ENCODE measurements around the gene CCDC149. TPM values are rescaled to one million over a fixed set of nuclear protein-coding genes. Genes with fewer than 3 reads are reported as not detected.

CCDC149 gene
- total and polyA plus RNA-seq, 2 of the 8 experiments (the other 6 are each of a cell fraction or from before 2014, with no cell fraction given), result 2.2 to 5.6 TPM

GRCh38 chr4:24937176-24937916, 24.5 kb upstream of the CCDC149 start:
- Histone ChIP-seq H2AFZ (ENCODE audit: low read length) (no peak overlapping the region), H3K23ac (ENCODE audit: insufficient read length) (no peak overlapping the region), H3K14ac (ENCODE audit: insufficient read length) (no peak overlapping the region), H3K18ac (ENCODE audit: extremely low read depth, low read length) (no peak overlapping the region), H3K27me3 (replicated peaks in 1 of 4; ENCODE audit: control insufficient read depth in 3 of 4, extremely low read depth in 1 of 4, insufficient read depth in 3 of 4, low read length in 3 of 4) (no peaks in the 10 kb centered on the region), H4K91ac (replicated peaks; ENCODE audit: insufficient read length, low read length) (no peak overlapping the region), H2AK5ac (ENCODE audit: low read depth, low read length) (no peak overlapping the region), H3K23me2 (ENCODE audit: low read depth, low read length) (no peaks in the 10 kb centered on the region), H3K4me3 (ENCODE audit: extremely low read depth in 1 of 4, insufficient read depth in 2 of 4, low read depth in 3 of 4, low read length in 4 of 4) (no peak overlapping the region), H3K9ac (replicated peaks in 1 of 4; ENCODE audit: extremely low read depth in 1 of 4, low read depth in 3 of 4, low read length in 3 of 4) (no peak overlapping the region), H2BK15ac (ENCODE audit: low read length) (no peak overlapping the region), H3K79me1 (ENCODE audit: low read depth, low read length) (no peaks in the 10 kb centered on the region), H3K4ac (replicated peaks; ENCODE audit: insufficient read length, low read depth, low read length) (no peak overlapping the region), H4K8ac (ENCODE audit: extremely low read depth, insufficient read depth, low read length) (no peak overlapping the region), H3K9me3 (ENCODE audit: insufficient read depth in 2 of 2, low read depth in 1 of 2, low read length in 1 of 2) (peaks cover 25 to 33% of the 10 kb centered on the region in 2 experiments), H4K20me1 (replicated peaks in 1 of 2; ENCODE audit: control insufficient read depth in 1 of 2, insufficient read depth in 2 of 2, low read length in 2 of 2) (no peaks in the 10 kb centered on the region), H3K36me3 (ENCODE audit: control insufficient read depth in 2 of 4, insufficient read depth in 4 of 4, low read length in 3 of 4) (no peaks in the 10 kb centered on the region), H3K4me2 (ENCODE audit: insufficient read depth in 1 of 2, low read depth in 2 of 2, low read length in 2 of 2) (no peak overlapping the region), H3K4me1 (replicated peaks in 1 of 4; ENCODE audit: control insufficient read depth in 3 of 4, insufficient read depth in 4 of 4, low read length in 3 of 4) (no peaks in the 10 kb centered on the region), H3K56ac (replicated peaks; ENCODE audit: insufficient read length, low read depth, low read length) (no peak overlapping the region), H2BK20ac (ENCODE audit: low read length) (no peak overlapping the region), H4K5ac (ENCODE audit: insufficient read length, low read depth, low read length) (no peak overlapping the region), H2BK5ac (ENCODE audit: low read depth, low read length) (no peak overlapping the region), H3K79me2 (ENCODE audit: control insufficient read depth in 1 of 2, insufficient read depth in 2 of 2, low read length in 2 of 2) (no peaks in the 10 kb centered on the region), H3K27ac (ENCODE audit: low read depth, low read length) (no peak overlapping the region), H2BK12ac (ENCODE audit: low read depth, low read length) (no peak overlapping the region), H2BK120ac (replicated peaks; ENCODE audit: low read depth, low read length) (no peak overlapping the region)
- 91% methylated on average over 5 of the region's 5 CpGs; no CpG with 5 or more reads in 1 of the 2 experiments for WGBS, 2 experiments (ENCODE audit: extremely low coverage in 1 of 2, insufficient coverage in 1 of 2, insufficient read length in 1 of 2, insufficient replicate concordance in 2 of 2, low coverage in 1 of 2, low lambda C conversion rate in 2 of 2, missing lambda C conversion rate in 1 of 2)
- ChIA-PET CTCF (ENCODE audit: partially characterized antibody) (no interaction called here), POLR2A (ENCODE audit: partially characterized antibody) (no interaction called here)
- no peak for DNase-seq (ENCODE audit: low read depth in 1 of 2, low spot score in 2 of 2)
- FAIRE-seq, result no peak
- TF ChIP-seq POLR2A (IDR thresholded peaks at IDR 0.05; ENCODE audit: control extremely low read depth in 1 of 2, low read depth in 2 of 2, low read length in 2 of 2), result no peak
- no peak for TF ChIP-seq SP1 (IDR thresholded peaks at IDR 0.05; ENCODE audit: low read depth, low read length)
- no peak for TF ChIP-seq KDM1A (IDR thresholded peaks at IDR 0.05; ENCODE audit: borderline replicate concordance, low read length)
- no peak for TF ChIP-seq RXRA (IDR thresholded peaks at IDR 0.05; ENCODE audit: insufficient read depth, low read depth, low read length)
- no peak for TF ChIP-seq RAD21 (IDR thresholded peaks at IDR 0.05 in 1 of 2, conservative IDR thresholded peaks at IDR 0.05 in 1 of 2; ENCODE audit: low read depth in 2 of 2, low read length in 2 of 2)
- no peak for TF ChIP-seq SP2 (IDR thresholded peaks at IDR 0.05; ENCODE audit: low read length)
- TF ChIP-seq MAFK (IDR thresholded peaks at IDR 0.05; ENCODE audit: low read depth, low read length), result no peak
- no peak for TF ChIP-seq CEBPB (IDR thresholded peaks at IDR 0.05; ENCODE audit: low read depth, low read length)
